ENCODE data around the gene STK24.

Gene STK24

GRCh38 chr13:98556142-98556816, 20.6 kb downstream of the STK24 start:
- no peak for DNase-seq (ENCODE audit: low spot score)

GRCh38 chr13:98549728-98550317, 27.1 kb downstream of the STK24 start:
- DNase-seq (ENCODE audit: low spot score) = no peak

- no peak for DNase-seq (ENCODE audit: low spot score)
Measured at GRCh38 chr13:98549006-98549727, 27.7 kb downstream of the STK24 start.

- DNase-seq (ENCODE audit: low spot score) = no peak
Measured at GRCh38 chr13:98548230-98548629, 28.7 kb downstream of the STK24 start.

- no peak for DNase-seq (ENCODE audit: low spot score)
Measured at GRCh38 chr13:98547455-98547854, 29.5 kb downstream of the STK24 start.

- no peak for DNase-seq (ENCODE audit: low spot score)
Measured at GRCh38 chr13:98546402-98546801, 30.5 kb downstream of the STK24 start.

GRCh38 chr13:98544104-98544710, 32.7 kb downstream of the STK24 start:
- DNase-seq (ENCODE audit: low spot score) = no peak

- DNase-seq (ENCODE audit: low spot score) = no peak
Measured at GRCh38 chr13:98543378-98544103, 33.4 kb downstream of the STK24 start.

GRCh38 chr13:98542568-98543377, 34.1 kb downstream of the STK24 start:
- DNase-seq (ENCODE audit: low spot score) = peak; percentile 49

GRCh38 chr13:98541701-98542203, 35.2 kb downstream of the STK24 start:
- no peak for DNase-seq (ENCODE audit: low spot score)

GRCh38 chr13:98541191-98541590, 35.7 kb downstream of the STK24 start:
- no peak for DNase-seq (ENCODE audit: low spot score)

GRCh38 chr13:98540476-98540875, 36.4 kb downstream of the STK24 start:
- DNase-seq (ENCODE audit: low spot score) = no peak

GRCh38 chr13:98539666-98540065, 37.2 kb downstream of the STK24 start:
- DNase-seq (ENCODE audit: low spot score) = no peak

GRCh38 chr13:98538876-98539275, 38.0 kb downstream of the STK24 start:
- DNase-seq (ENCODE audit: low spot score) = no peak

GRCh38 chr13:98537740-98538139, 39.2 kb downstream of the STK24 start:
- no peak for DNase-seq (ENCODE audit: low spot score)

GRCh38 chr13:98537306-98537705, 39.6 kb downstream of the STK24 start:
- no peak for DNase-seq (ENCODE audit: low spot score)

- DNase-seq (ENCODE audit: low spot score) = no peak
Measured at GRCh38 chr13:98536729-98537128, 40.2 kb downstream of the STK24 start.

- peak; percentile 28 for DNase-seq (ENCODE audit: low spot score)
Measured at GRCh38 chr13:98535501-98536354, 41.2 kb downstream of the STK24 start.

GRCh38 chr13:98534821-98535220, 42.1 kb downstream of the STK24 start:
- no peak for DNase-seq (ENCODE audit: low spot score)

GRCh38 chr13:98533912-98534311, 43.0 kb downstream of the STK24 start:
- no peak for DNase-seq (ENCODE audit: low spot score)

Data from Ammon's horn (tissue), 1 donor.